ENCODE results near the gene TOMT.
A peak's percentile ranks its signal among the peaks of the same experiment; 100 is the strongest.

TOMT gene

DNA sequence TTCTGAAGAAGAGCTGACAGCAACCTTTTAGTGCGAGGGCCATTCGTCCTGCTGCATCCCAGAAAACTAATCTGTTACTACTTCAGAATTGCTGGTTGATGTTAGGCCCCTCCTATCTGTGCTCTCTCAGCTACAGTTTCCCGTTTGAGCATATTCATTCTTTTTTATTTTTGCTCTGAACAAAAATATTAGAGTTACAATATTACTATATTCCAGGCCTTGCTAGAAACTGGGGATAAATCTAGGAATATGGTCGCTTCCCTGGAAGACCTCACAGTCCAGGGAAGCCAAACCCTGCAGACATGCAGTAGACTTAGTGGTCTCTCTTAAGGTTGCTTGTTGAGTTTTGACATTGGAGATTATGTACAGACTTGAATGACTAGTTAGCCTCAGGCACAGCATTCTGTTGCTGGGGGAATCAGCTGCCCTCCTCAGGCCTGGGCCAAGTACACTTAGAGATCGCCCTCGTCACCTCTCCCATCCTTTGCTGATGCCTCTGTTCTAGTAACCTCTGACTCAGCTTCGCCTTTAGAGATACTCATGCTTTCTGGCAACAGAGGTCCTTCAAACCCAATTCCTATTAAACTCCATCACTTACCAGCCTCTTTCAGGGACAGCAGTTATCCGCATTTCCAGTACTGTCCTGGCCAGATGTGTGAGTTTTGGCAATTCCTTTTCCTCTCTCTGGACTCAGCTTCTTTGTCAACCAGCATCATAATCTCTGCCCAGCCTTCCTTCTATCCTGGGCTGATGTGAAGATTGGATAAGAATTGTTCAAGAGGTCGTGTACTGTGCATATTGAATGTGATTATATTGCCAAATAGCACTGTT is 7.5 kb downstream of the TOMT start:
- Histone ChIP-seq H3K27ac (replicated peaks) (peak overlapping the region; percentile 99), H3K27me3 (ENCODE audit: insufficient read depth, poor library complexity, severe bottlenecking) (no peaks in the 10 kb centered on the region), H3K4me3 (replicated peaks; ENCODE audit: insufficient read depth, low read length) (peak overlapping the region; percentile 40)
- no peak for DNase-seq (ENCODE audit: low read depth in 1 of 2, low spot score in 1 of 2)
- no peak for TF ChIP-seq POLR2AphosphoS5 (IDR thresholded peaks at IDR 0.05; ENCODE audit: low read depth)
- no peak for TF ChIP-seq GABPA (IDR thresholded peaks at IDR 0.05; ENCODE audit: low read depth)
- no peak for TF ChIP-seq CTCF (IDR thresholded peaks at IDR 0.05; ENCODE audit: insufficient read depth, low read length)
- no peak for TF ChIP-seq REST (IDR thresholded peaks at IDR 0.05; ENCODE audit: insufficient replicate concordance, low read depth)
- no peak for TF ChIP-seq SPI1 (IDR thresholded peaks at IDR 0.05; ENCODE audit: borderline replicate concordance, low read depth)

DNA sequence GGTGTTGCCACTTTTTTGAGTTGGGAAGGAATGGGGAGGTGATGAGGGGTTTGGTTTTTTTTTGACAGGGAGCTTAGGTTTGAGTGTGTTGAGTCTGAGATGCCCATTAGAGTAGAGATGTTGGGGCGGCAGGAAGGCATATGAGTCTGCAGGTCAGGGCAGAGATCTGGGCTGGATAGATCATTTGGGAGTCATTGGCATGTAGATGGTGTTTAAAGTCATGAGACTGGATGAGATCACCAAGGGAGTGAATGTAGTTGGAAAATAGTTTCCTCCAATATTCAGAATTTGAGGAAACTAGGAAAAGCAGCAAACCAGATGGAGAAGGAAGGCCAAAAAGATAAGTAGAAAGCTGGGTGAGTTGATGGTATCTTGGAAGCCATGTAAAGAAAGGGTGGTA is 8.8 kb downstream of the TOMT start:
- Histone ChIP-seq H3K27ac (replicated peaks) (no peak overlapping the region), H3K27me3 (ENCODE audit: insufficient read depth, poor library complexity, severe bottlenecking) (no peaks in the 10 kb centered on the region), H3K4me3 (replicated peaks; ENCODE audit: insufficient read depth, low read length) (no peak overlapping the region)
- TF ChIP-seq POLR2AphosphoS5 (IDR thresholded peaks at IDR 0.05; ENCODE audit: low read depth) (no peak), CTCF (IDR thresholded peaks at IDR 0.05; ENCODE audit: insufficient read depth, low read length) (no peak), SPI1 (IDR thresholded peaks at IDR 0.05; ENCODE audit: borderline replicate concordance, low read depth) (no peak), REST (IDR thresholded peaks at IDR 0.05; ENCODE audit: insufficient replicate concordance, low read depth) (no peak)
- no peak for DNase-seq (ENCODE audit: low read depth in 1 of 2, low spot score in 1 of 2)

DNA sequence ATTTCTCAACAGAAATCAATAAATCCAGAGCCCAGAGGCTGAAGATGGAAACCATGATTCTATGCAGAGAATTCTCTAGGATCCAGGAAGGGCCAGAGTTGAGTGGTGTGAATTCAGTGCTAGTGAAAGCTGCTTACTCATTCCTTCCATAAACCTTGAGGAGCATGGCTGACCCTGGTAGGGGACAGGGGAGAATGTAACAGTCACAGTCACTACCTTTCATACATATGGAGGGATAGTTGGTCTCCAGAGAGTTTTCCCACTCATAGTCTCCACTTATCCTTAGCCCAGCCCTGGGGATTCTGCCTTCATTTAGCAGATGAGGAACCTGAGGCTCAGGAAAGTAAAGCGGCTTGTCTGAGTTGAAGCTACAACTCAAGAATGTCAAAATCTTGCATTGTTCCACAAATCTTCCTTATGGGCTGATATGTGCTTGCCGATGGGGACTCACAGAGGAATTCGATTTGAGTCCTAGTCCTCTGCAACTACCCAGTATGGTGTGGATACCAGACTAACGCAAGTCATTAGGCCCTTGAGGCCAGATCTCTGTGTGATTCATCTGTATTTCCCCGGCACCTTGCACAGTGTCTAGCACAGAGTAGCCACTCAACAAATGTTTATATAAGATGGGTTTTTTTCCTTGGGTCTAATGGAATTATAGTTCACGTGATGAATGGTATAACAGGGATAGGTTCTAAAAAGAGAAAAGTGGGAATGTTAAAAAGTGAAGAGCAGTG is 10.5 kb downstream of the TOMT start:
- DNase-seq (ENCODE audit: low read depth in 1 of 2, low spot score in 1 of 2): no peak
- TF ChIP-seq GABPA (IDR thresholded peaks at IDR 0.05; ENCODE audit: low read depth) (no peak), REST (IDR thresholded peaks at IDR 0.05; ENCODE audit: insufficient replicate concordance, low read depth) (no peak), SPI1 (IDR thresholded peaks at IDR 0.05; ENCODE audit: borderline replicate concordance, low read depth) (no peak), CTCF (IDR thresholded peaks at IDR 0.05; ENCODE audit: insufficient read depth, low read length) (no peak), POLR2AphosphoS5 (IDR thresholded peaks at IDR 0.05; ENCODE audit: low read depth) (no peak)
- peak overlapping the region; percentile 84 for H3K27ac ChIP-seq (replicated peaks)

More for the DNA sequence above, 10.5 kb downstream of the TOMT start:
- no peaks in the 10 kb centered on the region for H3K27me3 ChIP-seq (ENCODE audit: insufficient read depth, poor library complexity, severe bottlenecking)
- no peak overlapping the region for H3K4me3 ChIP-seq (replicated peaks; ENCODE audit: insufficient read depth, low read length)
